Gastroesophageal sphincter (tissue), 3 donors: ENCODE measurements around the gene ARHGDIB.

Experiments used
- CTCF ChIP-seq, 4 experiments: fragments of 200-600 bp in 2 of 4; fragments of 450-650 bp in 2 of 4; sonication (generic) in 1 of 4; IDR thresholded peaks; one replicate each; pipeline ENCODE4 v1.5.1; 2017 to 2019; ENCODE audit warnings: antibody characterized with exemption in 4 of 4, mild to moderate bottlenecking in 2 of 4, moderate library complexity in 2 of 4
- POLR2AphosphoS5 ChIP-seq: sonication (generic); formaldehyde crosslinking; IDR thresholded peaks from one replicate; pipeline ENCODE4 v1.6.1; 2017; ENCODE audit warnings: antibody characterized with exemption

DNA sequence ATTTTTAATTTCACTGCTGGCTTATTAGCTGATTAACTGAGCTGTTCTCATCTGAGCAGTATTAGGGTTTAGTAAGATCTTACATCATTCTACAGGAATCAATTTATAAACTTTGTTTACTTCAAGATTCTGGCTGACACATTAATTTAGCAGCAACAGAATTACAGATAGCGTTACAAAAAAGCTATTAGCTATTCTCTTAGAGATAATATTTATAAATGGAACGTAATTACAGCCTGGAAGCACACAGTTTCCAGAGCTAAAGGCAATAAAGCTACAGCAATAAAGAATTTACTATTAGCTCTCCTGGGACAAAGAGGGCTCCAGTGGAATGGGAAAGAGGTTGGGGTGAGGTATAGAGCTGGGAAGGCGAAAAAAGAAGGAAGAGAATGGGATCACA, 46.1 kb upstream of the ARHGDIB start:
- TF ChIP-seq POLR2AphosphoS5, result no peak
- TF ChIP-seq CTCF (IDR thresholded peaks at IDR 0.05), result no peak
